H9 (cell line): ENCODE measurements around the gene BDH1. TPM values are rescaled to one million over a fixed set of nuclear protein-coding genes. Genes with fewer than 3 reads are reported as not detected.
"Not testable (repeated sequence)": the region's sequence is repeated elsewhere in the genome, so short reads cannot be mapped to it uniquely, and the experiment has no call there.

Source experiments
- DNase-seq: peaks from one replicate; pipeline ENCODE4 v3.0.0-alpha.2; 2017
- H2AFZ ChIP-seq: one replicate; pipeline ENCODE4 v1.6.1; 2013; ENCODE audit warnings: mild to moderate bottlenecking, low read length, control low read depth, moderate library complexity
- H2AK5ac ChIP-seq: 2 replicates; pipeline ENCODE4 v1.6.1; 2013; ENCODE audit warnings: low read length, control low read depth, mixed read lengths; ENCODE audit not compliant: insufficient read length
- H2BK120ac ChIP-seq: one replicate; pipeline ENCODE4 v1.6.1; 2013; ENCODE audit warnings: low read depth, mild to moderate bottlenecking, low read length, control low read depth, inconsistent platforms; ENCODE audit not compliant: poor library complexity, severe bottlenecking
- H2BK12ac ChIP-seq: 2 replicates; pipeline ENCODE4 v1.6.1; 2013; ENCODE audit warnings: low read length, control low read depth, mixed read lengths, low read depth; ENCODE audit not compliant: insufficient read length
- H2BK15ac ChIP-seq: 2 replicates; pipeline ENCODE4 v1.6.1; 2013; ENCODE audit warnings: low read depth, low read length, control low read depth
- H2BK20ac ChIP-seq: one replicate; pipeline ENCODE4 v1.6.1; 2013; ENCODE audit warnings: low read depth, mild to moderate bottlenecking, low read length, control low read depth, inconsistent platforms; ENCODE audit not compliant: poor library complexity, severe bottlenecking
- H2BK5ac ChIP-seq: 2 replicates; pipeline ENCODE4 v1.6.1; 2013; ENCODE audit warnings: low read length, control low read depth, mixed read lengths; ENCODE audit not compliant: insufficient read length
- H3K14ac ChIP-seq: 2 replicates; pipeline ENCODE4 v1.6.1; 2013; ENCODE audit warnings: low read length, control low read depth; ENCODE audit not compliant: insufficient read depth
- H3K18ac ChIP-seq: 2 replicates; pipeline ENCODE4 v1.6.1; 2013; ENCODE audit warnings: low read depth, mild to moderate bottlenecking, mixed read lengths, low read length, control low read depth; ENCODE audit not compliant: insufficient read length
- H3K23ac ChIP-seq: 2 replicates; pipeline ENCODE4 v1.6.1; 2013; ENCODE audit warnings: low read length, control low read depth, mixed read lengths, low read depth; ENCODE audit not compliant: insufficient read length
- H3K23me2 ChIP-seq: 2 replicates; pipeline ENCODE4 v1.6.1; 2013; ENCODE audit warnings: low read depth, mild to moderate bottlenecking, mixed read lengths, low read length, control low read depth; ENCODE audit not compliant: insufficient read length, poor library complexity, severe bottlenecking
- H3K27ac ChIP-seq: 2 replicates; pipeline ENCODE4 v1.5.1; 2013; ENCODE audit warnings: low read length, control low read depth, mixed read lengths, low read depth; ENCODE audit not compliant: insufficient read length
- H3K27me3 ChIP-seq: 2 replicates; pipeline ENCODE4 v1.6.1; 2013; ENCODE audit warnings: low read length, control low read depth, inconsistent platforms; ENCODE audit not compliant: insufficient read depth
- H3K4ac ChIP-seq: 2 replicates; pipeline ENCODE4 v1.6.1; 2013; ENCODE audit warnings: low read depth, mild to moderate bottlenecking, control low read depth, inconsistent platforms, low read length, moderate library complexity
- H3K4me1 ChIP-seq: 2 replicates; pipeline ENCODE4 v1.6.1; 2013; ENCODE audit warnings: low read length, control low read depth, inconsistent platforms; ENCODE audit not compliant: insufficient read depth
- H3K4me2 ChIP-seq: 2 replicates; pipeline ENCODE4 v1.6.1; 2013; ENCODE audit warnings: low read length, control low read depth, mixed read lengths; ENCODE audit not compliant: insufficient read length, insufficient read depth
- H3K56ac ChIP-seq: 2 replicates; pipeline ENCODE4 v1.6.1; 2013; ENCODE audit warnings: low read depth, mild to moderate bottlenecking, mixed read lengths, low read length, control low read depth; ENCODE audit not compliant: insufficient read length
- H3K79me1 ChIP-seq: 2 replicates; pipeline ENCODE4 v1.6.1; 2013; ENCODE audit warnings: low read depth, mild to moderate bottlenecking, moderate library complexity, low read length, control low read depth, inconsistent platforms; ENCODE audit not compliant: insufficient read depth, poor library complexity, severe bottlenecking
- H3K79me2 ChIP-seq: 2 replicates; pipeline ENCODE4 v1.6.1; 2013; ENCODE audit warnings: low read length, control low read depth, inconsistent platforms; ENCODE audit not compliant: insufficient read depth
- H3K9ac ChIP-seq: 2 replicates; pipeline ENCODE4 v1.6.1; 2013; ENCODE audit warnings: low read length, control low read depth, mixed read lengths; ENCODE audit not compliant: insufficient read length; ENCODE audit errors: extremely low read depth
- H3K9me3 ChIP-seq: one replicate; pipeline ENCODE4 v1.6.1; 2013; ENCODE audit warnings: low read depth, low read length, inconsistent platforms; ENCODE audit not compliant: control insufficient read depth
- H3T11ph ChIP-seq: one replicate; pipeline ENCODE4 v1.6.1; 2013; ENCODE audit warnings: mild to moderate bottlenecking, low read length, control low read depth, inconsistent platforms
- H4K20me1 ChIP-seq: one replicate; pipeline ENCODE4 v1.6.1; 2013; ENCODE audit not compliant: control insufficient read depth, insufficient read length, insufficient read depth
- H4K5ac ChIP-seq: 2 replicates; pipeline ENCODE4 v1.6.1; 2013; ENCODE audit warnings: low read depth, mild to moderate bottlenecking, mixed read lengths, low read length, control low read depth; ENCODE audit not compliant: insufficient read length
- H4K8ac ChIP-seq: replicated peaks from 2 replicates; pipeline ENCODE4 v1.6.1; 2013; ENCODE audit warnings: low read length, control low read depth, mixed read lengths, low read depth; ENCODE audit not compliant: insufficient read length
- H4K91ac ChIP-seq: 2 replicates; pipeline ENCODE4 v1.6.1; 2013; ENCODE audit warnings: low read depth, mild to moderate bottlenecking, moderate library complexity, mixed read lengths, low read length, control low read depth; ENCODE audit not compliant: insufficient read length
- H3K27ac Mint-ChIP-seq, 3 experiments: 2 replicates in 2 of 3; 3 replicates in 1 of 3; pipeline ENCODE4 v1.8.0; 2020 to 2021; ENCODE audit warnings: mixed read lengths in 3 of 3, mild to moderate bottlenecking in 1 of 3, moderate library complexity in 1 of 3
- H3K27me3 Mint-ChIP-seq: 2 replicates; pipeline ENCODE4 v1.8.0; 2021; ENCODE audit warnings: low read depth, mild to moderate bottlenecking, moderate library complexity, mixed read lengths
- H3K36me3 Mint-ChIP-seq, 3 experiments: 2 replicates in 2 of 3; 3 replicates in 1 of 3; pipeline ENCODE4 v1.8.0; 2020 to 2021; ENCODE audit warnings: low read depth in 3 of 3, mixed read lengths in 3 of 3; ENCODE audit not compliant: insufficient read depth in 1 of 3
- H3K4me1 Mint-ChIP-seq, 2 experiments: 2 replicates each; pipeline ENCODE4 v1.8.0; 2020; ENCODE audit warnings: mixed read lengths in 2 of 2
- H3K4me3 Mint-ChIP-seq, 2 experiments: 2 replicates in 1 of 2; 3 replicates in 1 of 2; pipeline ENCODE4 v1.8.0; 2020 to 2021; ENCODE audit warnings: mild to moderate bottlenecking in 2 of 2, mixed read lengths in 2 of 2, moderate library complexity in 1 of 2
- H3K9me3 Mint-ChIP-seq, 2 experiments: 2 replicates in 1 of 2; 3 replicates in 1 of 2; pipeline ENCODE4 v1.8.0; 2020; ENCODE audit warnings: mild to moderate bottlenecking in 2 of 2, mixed read lengths in 2 of 2, moderate library complexity in 1 of 2
- CTCF ChIP-seq: fragments of 200-600 bp; sonication (generic); conservative IDR thresholded peaks from 3 replicates; pipeline ENCODE4 v1.8.0; 2021; ENCODE audit warnings: antibody characterized with exemption, mild to moderate bottlenecking
- WGBS: extraction: QIAGEN DNeasy Blood & Tissue Kit; methylation state at CpG from one replicate; pipeline ENCODE4 v1.1.7; 2013; ENCODE audit warnings: missing lambda C conversion rate, low lambda C conversion rate, mixed read lengths; ENCODE audit not compliant: insufficient read length; ENCODE audit errors: extremely low coverage; 5-methylcytosine and 5-hydroxymethylcytosine counted together
- total RNA-seq: library from RNA; stranded (reverse); gene quantifications from 2 replicates; pipeline ENCODE4 v1.2.1, GENCODE V29; 2021

Gene BDH1
- total RNA-seq, 1 experiment from 2014 or later = 23.8 TPM

GRCh38 chr3:197573048-197573767, 17.4 kb upstream of the BDH1 start:
- Histone ChIP-seq H2BK5ac (no peak overlapping the region), H3K23ac (no peak overlapping the region), H3K9ac (peak overlapping the region; percentile 15), H3K9me3 (peaks cover 8% of the 10 kb centered on the region), H3T11ph (no peak overlapping the region), H3K79me1 (no peaks in the 10 kb centered on the region), H3K14ac (no peak overlapping the region; the same call in 1 of the 2 replicates), H3K27ac (no peak overlapping the region), H2AFZ (no peak overlapping the region), H3K27me3 (no peaks in the 10 kb centered on the region), H2BK120ac (no peak overlapping the region), H2AK5ac (no peak overlapping the region), H3K18ac (no peak overlapping the region), H4K91ac (no peak overlapping the region), H4K5ac (no peak overlapping the region), H3K56ac (no peak overlapping the region), H2BK12ac (no peak overlapping the region), H3K23me2 (no peaks in the 10 kb centered on the region), H3K4ac (no peak overlapping the region), H4K20me1 (no peaks in the 10 kb centered on the region), H3K79me2 (no peaks in the 10 kb centered on the region), H2BK15ac (no peak overlapping the region), H4K8ac (no peak overlapping the region), H3K4me2 (no peak overlapping the region), H3K4me1 (peaks cover 20% of the 10 kb centered on the region), H2BK20ac (no peak overlapping the region)
- peaks cover 8% of the 10 kb centered on the region for H3K27me3 Mint-ChIP-seq
- H3K9me3 Mint-ChIP-seq = peaks cover 24 to 36% of the 10 kb centered on the region in 2 experiments
- peaks cover 13 to 25% (median 24%) of the 10 kb centered on the region in 3 experiments for H3K36me3 Mint-ChIP-seq
- H3K27ac Mint-ChIP-seq = peak overlapping the region in 1 of 3 experiments; percentile 79; a peak in 1 of 7 replicates
- peaks cover 63 to 66% of the 10 kb centered on the region in 2 experiments for H3K4me1 Mint-ChIP-seq
- no peak for TF ChIP-seq CTCF
- WGBS = no CpG with 5 or more reads among the region's 6 CpGs
- no peak for DNase-seq
- peak overlapping the region in 1 of 2 experiments; percentile 66; a peak in 2 of 5 replicates for H3K4me3 Mint-ChIP-seq

DNA sequence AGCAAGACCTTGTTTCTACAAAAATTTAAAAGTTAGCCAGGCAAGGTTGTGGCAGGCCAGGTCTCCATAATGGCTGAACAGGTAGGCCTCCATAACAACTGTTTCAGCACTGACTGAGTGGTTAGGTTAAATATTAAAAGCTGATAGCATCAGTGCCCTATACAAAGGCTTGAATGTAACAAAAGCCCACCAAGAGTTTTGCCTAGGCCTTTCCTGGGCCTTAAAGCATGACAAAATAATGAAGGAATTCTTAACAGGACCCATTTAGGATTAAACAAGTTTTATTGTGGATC, 16.1 kb upstream of the BDH1 start:
- not testable (repeated sequence) for H3K27ac Mint-ChIP-seq, H2BK20ac ChIP-seq, H3K23ac ChIP-seq, H2BK12ac ChIP-seq, H3K56ac ChIP-seq, H3K27me3 Mint-ChIP-seq, H2AFZ ChIP-seq, H3K27me3 ChIP-seq, H4K8ac ChIP-seq, H2BK120ac ChIP-seq, H2BK5ac ChIP-seq, H3K27ac ChIP-seq, DNase-seq, H3K9me3 ChIP-seq, H3K14ac ChIP-seq, H2AK5ac ChIP-seq, H3K23me2 ChIP-seq, H3K79me1 ChIP-seq, H3K4me3 Mint-ChIP-seq, H3T11ph ChIP-seq, H4K5ac ChIP-seq, H3K4ac ChIP-seq, H3K79me2 ChIP-seq, H2BK15ac ChIP-seq, H4K20me1 ChIP-seq, H3K4me2 ChIP-seq, H4K91ac ChIP-seq, H3K18ac ChIP-seq, H3K9ac ChIP-seq
- H3K9me3 Mint-ChIP-seq = peaks cover 26 to 43% of the 10 kb centered on the region in 2 experiments
- H3K36me3 Mint-ChIP-seq = peaks cover 15 to 29% (median 20%) of the 10 kb centered on the region in 3 experiments
- peaks cover 17% of the 10 kb centered on the region for H3K4me1 ChIP-seq
- peaks cover 62 to 65% of the 10 kb centered on the region in 2 experiments for H3K4me1 Mint-ChIP-seq
